ENCODE results near the gene UBE3D.

GRCh38 chr6:83097204-83097603, 31.6 kb upstream of the UBE3D start:
- TF ChIP-seq CTCF (IDR thresholded peaks at IDR 0.05; ENCODE audit: poor library complexity): no peak
- TF ChIP-seq EZH2phosphoT487 (IDR thresholded peaks at IDR 0.05; ENCODE audit: low read depth, severe bottlenecking, unreplicated experiment): no peak
